RWPE2 (cell line): ENCODE data around the gene KRTAP29-1.

Experiments
- ATAC-seq: fragments of 200-7000 bp; cut with Tn5 transposase; 3 replicates; pipeline ENCODE4 v1.9.1; 2021; ENCODE audit warnings: low read depth
- DNase-seq: peaks from one replicate; pipeline ENCODE4 v3.0.0-alpha.2; 2020; ENCODE audit warnings: low spot score
- H3K27ac ChIP-seq: fragments of 450-650 bp; 2 replicates; pipeline ENCODE4 v1.5.1; 2017; ENCODE audit warnings: mild to moderate bottlenecking; ENCODE audit not compliant: poor library complexity, severe bottlenecking
- H3K27me3 ChIP-seq: fragments of 250-450 bp; sonication (Bioruptor Pico); 2 replicates; pipeline ENCODE4 v1.5.1; 2021; ENCODE audit warnings: mild to moderate bottlenecking, moderate library complexity; ENCODE audit not compliant: insufficient read depth, poor library complexity, severe bottlenecking
- H3K36me3 ChIP-seq: fragments of 250-450 bp; sonication (Bioruptor Pico); 2 replicates; pipeline ENCODE4 v1.5.1; 2020; ENCODE audit warnings: low read depth, mild to moderate bottlenecking, moderate library complexity
- H3K4me1 ChIP-seq: fragments of 250-450 bp; sonication (Bioruptor Pico); 2 replicates; pipeline ENCODE4 v1.5.1; 2021; ENCODE audit warnings: mild to moderate bottlenecking, moderate library complexity; ENCODE audit not compliant: insufficient read depth, poor library complexity, severe bottlenecking
- H3K4me3 ChIP-seq: fragments of 250-450 bp; sonication (Bioruptor Pico); 2 replicates; pipeline ENCODE4 v1.5.1; 2021; ENCODE audit warnings: mild to moderate bottlenecking, moderate library complexity; ENCODE audit not compliant: severe bottlenecking
- H3K9me3 ChIP-seq: fragments of 250-450 bp; sonication (Bioruptor Pico); 2 replicates; pipeline ENCODE4 v1.5.1; 2021; ENCODE audit warnings: mild to moderate bottlenecking, moderate library complexity; ENCODE audit not compliant: severe bottlenecking
- CTCF ChIP-seq: fragments of 450-650 bp; IDR thresholded peaks from one replicate; pipeline ENCODE4 v1.5.1; 2017; ENCODE audit warnings: mild to moderate bottlenecking, moderate library complexity; ENCODE audit not compliant: poor library complexity, severe bottlenecking

KRTAP29-1 gene

GRCh38 chr17:41308251-41308917, 5.7 kb upstream of the KRTAP29-1 start:
- Histone ChIP-seq H3K27me3 (no peaks in the 10 kb centered on the region), H3K9me3 (no peaks in the 10 kb centered on the region), H3K4me1 (no peaks in the 10 kb centered on the region), H3K27ac (no peak overlapping the region), H3K36me3 (no peaks in the 10 kb centered on the region), H3K4me3 (no peak overlapping the region)
- TF ChIP-seq CTCF = no peak
- ATAC-seq (no peak), DNase-seq (no peak)

- H3K27me3 ChIP-seq = no peaks in the 10 kb centered on the region
- H3K4me1 ChIP-seq = no peaks in the 10 kb centered on the region
- H3K9me3 ChIP-seq = no peaks in the 10 kb centered on the region
- no peak for TF ChIP-seq CTCF
- DNase-seq (no peak), ATAC-seq (no peak)
- no peaks in the 10 kb centered on the region for H3K36me3 ChIP-seq
- H3K27ac ChIP-seq = no peak overlapping the region
- no peak overlapping the region for H3K4me3 ChIP-seq
Observed at GRCh38 chr17:41307647-41308046, 5.0 kb upstream of the KRTAP29-1 start.

- ATAC-seq = no peak
- no peaks in the 10 kb centered on the region for H3K36me3 ChIP-seq
- no peak for TF ChIP-seq CTCF
- H3K27ac ChIP-seq = no peak overlapping the region
- H3K9me3 ChIP-seq = peaks cover 3% of the 10 kb centered on the region
- no peak overlapping the region for H3K4me3 ChIP-seq
- no peaks in the 10 kb centered on the region for H3K27me3 ChIP-seq
- peaks cover 13% of the 10 kb centered on the region for H3K4me1 ChIP-seq
- no peak for DNase-seq
Observed at GRCh38 chr17:41304091-41304490, 1.4 kb upstream of the KRTAP29-1 start.

- no peaks in the 10 kb centered on the region for H3K27me3 ChIP-seq
- no peaks in the 10 kb centered on the region for H3K36me3 ChIP-seq
- no peak overlapping the region for H3K4me3 ChIP-seq
- TF ChIP-seq CTCF = no peak
- no peak overlapping the region for H3K27ac ChIP-seq
- DNase-seq (no peak), ATAC-seq (no peak)
- H3K9me3 ChIP-seq = peaks cover 4% of the 10 kb centered on the region
- peaks cover 13% of the 10 kb centered on the region for H3K4me1 ChIP-seq
Observed at GRCh38 chr17:41302981-41303380, 330 bp upstream of the KRTAP29-1 start.

GRCh38 chr17:41301204-41301790, 1.4 kb downstream of the KRTAP29-1 start:
- no peak overlapping the region for H3K4me3 ChIP-seq
- no peaks in the 10 kb centered on the region for H3K27me3 ChIP-seq
- peak overlapping the region; percentile 49 for H3K27ac ChIP-seq
- H3K9me3 ChIP-seq = peaks cover 4% of the 10 kb centered on the region
- TF ChIP-seq CTCF = no peak
- ATAC-seq (peak; percentile 71), DNase-seq (no peak)
- H3K4me1 ChIP-seq = peaks cover 13% of the 10 kb centered on the region
- H3K36me3 ChIP-seq = no peaks in the 10 kb centered on the region
